Gastroesophageal sphincter (tissue), 4 donors: ENCODE measurements around the gene BLTP3B. TPM values are rescaled to one million over a fixed set of nuclear protein-coding genes. Genes with fewer than 3 reads are reported as not detected.
"Not testable (repeated sequence)": the region's sequence is repeated elsewhere in the genome, so short reads cannot be mapped to it uniquely, and the experiment has no call there.

ENCODE experiments used
- ATAC-seq: fragments of 150-250 bp; one replicate; pipeline ENCODE4 v1.9.1; 2016; ENCODE audit warnings: mild to moderate bottlenecking, moderate library complexity
- H3K27ac ChIP-seq, 4 donors: fragments of 200-600 bp; sonication (generic) in 3 of 4; 1 replicate in 3 of 4; 2 replicates in 1 of 4; pipeline ENCODE4 v1.5.1; 2016 to 2019
- H3K27me3 ChIP-seq: fragments of 200-600 bp; sonication (generic); one replicate; pipeline ENCODE4 v1.5.1; 2019
- H3K36me3 ChIP-seq, 2 donors: fragments of 200-600 bp; sonication (generic); one replicate each; pipeline ENCODE4 v1.5.1; 2019; ENCODE audit warnings: control low read depth in 1 of 2
- H3K4me1 ChIP-seq, 3 donors: fragments of 200-600 bp; sonication (generic); 1 replicate in 2 of 3; 2 replicates in 1 of 3; pipeline ENCODE4 v1.5.1; 2016 to 2019; ENCODE audit warnings: control low read depth in 2 of 3
- H3K4me3 ChIP-seq, 2 donors: fragments of 200-600 bp; sonication (generic); one replicate each; pipeline ENCODE4 v1.5.1; 2019; ENCODE audit warnings: mild to moderate bottlenecking in 1 of 2, moderate library complexity in 1 of 2
- H3K9me3 ChIP-seq, 3 donors: fragments of 200-600 bp; sonication (generic); one replicate each; pipeline ENCODE4 v1.5.1; 2017 to 2019; ENCODE audit warnings: control low read depth in 2 of 3
- EP300 ChIP-seq: sonication (generic); formaldehyde crosslinking; IDR thresholded peaks from one replicate; pipeline ENCODE4 v1.6.1; 2017; ENCODE audit warnings: antibody characterized with exemption, mild to moderate bottlenecking
- POLR2A ChIP-seq, 2 donors: fragments of 450-650 bp; IDR thresholded peaks; one replicate each; pipeline ENCODE4 v1.6.1; 2017; ENCODE audit warnings: antibody characterized with exemption in 2 of 2, mild to moderate bottlenecking in 2 of 2, moderate library complexity in 1 of 2
- POLR2AphosphoS5 ChIP-seq: sonication (generic); formaldehyde crosslinking; IDR thresholded peaks from one replicate; pipeline ENCODE4 v1.6.1; 2017; ENCODE audit warnings: antibody characterized with exemption
- WGBS, 2 donors: methylation state at CpG; one replicate each; pipeline ENCODE4 v1.1.5; 2018; ENCODE audit warnings: low coverage in 1 of 2; 5-methylcytosine and 5-hydroxymethylcytosine counted together
- total RNA-seq, 4 donors: library from RNA; depleted of rRNA; stranded (reverse); fragments of >200 nt; gene quantifications; one replicate each; pipeline ENCODE4 v1.1.0, GENCODE V29; 2016
- TF ChIP-seq, protein P1 (sequence below), 4 experiments: fragments of 200-600 bp in 2 of 4; fragments of 450-650 bp in 2 of 4; sonication (generic) in 1 of 4; IDR thresholded peaks; one replicate each; pipeline ENCODE4 v1.5.1; 2017 to 2019; ENCODE audit warnings: antibody characterized with exemption in 4 of 4, mild to moderate bottlenecking in 2 of 4, moderate library complexity in 2 of 4

BLTP3B gene, protein sequence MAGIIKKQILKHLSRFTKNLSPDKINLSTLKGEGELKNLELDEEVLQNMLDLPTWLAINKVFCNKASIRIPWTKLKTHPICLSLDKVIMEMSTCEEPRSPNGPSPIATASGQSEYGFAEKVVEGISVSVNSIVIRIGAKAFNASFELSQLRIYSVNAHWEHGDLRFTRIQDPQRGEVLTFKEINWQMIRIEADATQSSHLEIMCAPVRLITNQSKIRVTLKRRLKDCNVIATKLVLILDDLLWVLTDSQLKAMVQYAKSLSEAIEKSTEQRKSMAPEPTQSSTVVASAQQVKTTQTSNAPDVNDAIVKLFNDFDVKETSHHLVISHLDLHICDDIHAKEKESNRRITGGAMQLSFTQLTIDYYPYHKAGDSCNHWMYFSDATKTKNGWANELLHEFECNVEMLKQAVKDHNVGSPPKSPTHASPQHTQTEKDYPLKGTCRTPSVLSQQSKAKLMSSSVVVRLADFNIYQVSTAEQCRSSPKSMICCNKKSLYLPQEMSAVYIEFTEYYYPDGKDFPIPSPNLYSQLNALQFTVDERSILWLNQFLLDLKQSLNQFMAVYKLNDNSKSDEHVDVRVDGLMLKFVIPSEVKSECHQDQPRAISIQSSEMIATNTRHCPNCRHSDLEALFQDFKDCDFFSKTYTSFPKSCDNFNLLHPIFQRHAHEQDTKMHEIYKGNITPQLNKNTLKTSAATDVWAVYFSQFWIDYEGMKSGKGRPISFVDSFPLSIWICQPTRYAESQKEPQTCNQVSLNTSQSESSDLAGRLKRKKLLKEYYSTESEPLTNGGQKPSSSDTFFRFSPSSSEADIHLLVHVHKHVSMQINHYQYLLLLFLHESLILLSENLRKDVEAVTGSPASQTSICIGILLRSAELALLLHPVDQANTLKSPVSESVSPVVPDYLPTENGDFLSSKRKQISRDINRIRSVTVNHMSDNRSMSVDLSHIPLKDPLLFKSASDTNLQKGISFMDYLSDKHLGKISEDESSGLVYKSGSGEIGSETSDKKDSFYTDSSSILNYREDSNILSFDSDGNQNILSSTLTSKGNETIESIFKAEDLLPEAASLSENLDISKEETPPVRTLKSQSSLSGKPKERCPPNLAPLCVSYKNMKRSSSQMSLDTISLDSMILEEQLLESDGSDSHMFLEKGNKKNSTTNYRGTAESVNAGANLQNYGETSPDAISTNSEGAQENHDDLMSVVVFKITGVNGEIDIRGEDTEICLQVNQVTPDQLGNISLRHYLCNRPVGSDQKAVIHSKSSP (N-terminal part only)
- total RNA-seq: 10 to 100 TPM; 41.4 to 59.0 (median 45.0) TPM

DNA sequence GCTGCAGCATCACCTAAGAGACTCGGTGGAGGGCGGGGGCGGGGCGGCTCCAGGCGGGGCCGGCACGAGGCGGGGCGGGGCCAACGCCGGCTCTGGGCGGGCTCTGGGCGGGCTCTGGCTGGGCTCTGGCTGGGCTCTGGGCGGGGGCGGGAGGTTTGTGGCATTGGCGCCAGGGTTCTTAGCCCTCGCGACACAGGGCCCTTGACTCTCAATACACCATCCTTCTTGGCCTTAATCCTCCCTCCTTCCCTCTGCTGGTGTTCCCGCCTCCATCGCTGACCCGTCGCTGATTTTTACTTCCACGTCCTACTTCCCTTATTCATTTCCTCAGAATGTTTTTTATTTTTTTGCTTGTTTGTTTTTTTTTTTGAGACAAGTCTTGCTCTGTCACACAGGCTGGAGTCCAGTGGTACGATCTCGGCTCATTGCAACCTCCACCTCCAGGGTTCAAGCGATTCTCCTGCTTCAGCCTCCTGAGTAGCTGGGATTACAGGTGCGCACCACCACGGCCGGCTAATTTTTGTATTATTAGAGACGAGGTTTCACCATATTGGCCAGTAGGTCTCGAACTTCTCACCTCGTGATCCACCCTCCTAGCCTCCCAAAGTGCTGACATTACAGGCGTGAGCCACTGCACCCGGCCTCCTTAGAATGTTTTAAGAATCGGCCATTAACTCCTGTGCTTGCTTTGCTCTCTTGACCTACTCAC is at the start of gene BLTP3B:
TSS of gene BLTP3B (minus strand) at position 24 of the 709 bp plus-strand sequence. CDS start 239 bp downstream, outside the sequence.
- peak within 1 kb of the TSS; percentile 97 to 99 (median 98) for H3K27ac ChIP-seq
- peak; percentile 94 for ATAC-seq
- H3K4me3 ChIP-seq: peak within 1 kb of the TSS; percentile 96 to 98
- WGBS, 2 donors: 21 to 31% methylated on average over 15 to 23 of the region's 35 CpGs
- H3K9me3 ChIP-seq: no peaks in the 10 kb centered on the region
- no peaks in the 10 kb centered on the region for H3K27me3 ChIP-seq
- no peak for TF ChIP-seq EP300
- TF ChIP-seq POLR2AphosphoS5: no peak
- TF ChIP-seq, protein P1, sequence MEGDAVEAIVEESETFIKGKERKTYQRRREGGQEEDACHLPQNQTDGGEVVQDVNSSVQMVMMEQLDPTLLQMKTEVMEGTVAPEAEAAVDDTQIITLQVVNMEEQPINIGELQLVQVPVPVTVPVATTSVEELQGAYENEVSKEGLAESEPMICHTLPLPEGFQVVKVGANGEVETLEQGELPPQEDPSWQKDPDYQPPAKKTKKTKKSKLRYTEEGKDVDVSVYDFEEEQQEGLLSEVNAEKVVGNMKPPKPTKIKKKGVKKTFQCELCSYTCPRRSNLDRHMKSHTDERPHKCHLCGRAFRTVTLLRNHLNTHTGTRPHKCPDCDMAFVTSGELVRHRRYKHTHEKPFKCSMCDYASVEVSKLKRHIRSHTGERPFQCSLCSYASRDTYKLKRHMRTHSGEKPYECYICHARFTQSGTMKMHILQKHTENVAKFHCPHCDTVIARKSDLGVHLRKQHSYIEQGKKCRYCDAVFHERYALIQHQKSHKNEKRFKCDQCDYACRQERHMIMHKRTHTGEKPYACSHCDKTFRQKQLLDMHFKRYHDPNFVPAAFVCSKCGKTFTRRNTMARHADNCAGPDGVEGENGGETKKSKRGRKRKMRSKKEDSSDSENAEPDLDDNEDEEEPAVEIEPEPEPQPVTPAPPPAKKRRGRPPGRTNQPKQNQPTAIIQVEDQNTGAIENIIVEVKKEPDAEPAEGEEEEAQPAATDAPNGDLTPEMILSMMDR (IDR thresholded peaks at IDR 0.05): no peak
- no peak for TF ChIP-seq POLR2A (IDR thresholded peaks at IDR 0.05)
- H3K4me1 ChIP-seq: peaks cover 4 to 44% (median 17%) of the 10 kb centered on the region in 3 donors
- no peaks in the 10 kb centered on the region for H3K36me3 ChIP-seq

- 77 to 86% methylated on average over 5 of the region's 13 CpGs for WGBS, 2 donors
- Histone ChIP-seq H3K4me1 (peaks cover 0 to 21% (median 0%) of the 10 kb centered on the region in 3 donors), H3K36me3 (peaks cover 0 to 20% of the 10 kb centered on the region in 2 donors), H3K27ac (no peak overlapping the region), H3K9me3 (no peaks in the 10 kb centered on the region), H3K4me3 (no peak overlapping the region), H3K27me3 (no peaks in the 10 kb centered on the region)
- TF ChIP-seq POLR2AphosphoS5: no peak
- no peak for TF ChIP-seq EP300
- TF ChIP-seq, protein P1 (IDR thresholded peaks at IDR 0.05): no peak
- no peak for TF ChIP-seq POLR2A (IDR thresholded peaks at IDR 0.05)
- ATAC-seq: no peak
Observed at GRCh38 chr12:100189636-100190394, 47.1 kb upstream of the BLTP3B start.

DNA sequence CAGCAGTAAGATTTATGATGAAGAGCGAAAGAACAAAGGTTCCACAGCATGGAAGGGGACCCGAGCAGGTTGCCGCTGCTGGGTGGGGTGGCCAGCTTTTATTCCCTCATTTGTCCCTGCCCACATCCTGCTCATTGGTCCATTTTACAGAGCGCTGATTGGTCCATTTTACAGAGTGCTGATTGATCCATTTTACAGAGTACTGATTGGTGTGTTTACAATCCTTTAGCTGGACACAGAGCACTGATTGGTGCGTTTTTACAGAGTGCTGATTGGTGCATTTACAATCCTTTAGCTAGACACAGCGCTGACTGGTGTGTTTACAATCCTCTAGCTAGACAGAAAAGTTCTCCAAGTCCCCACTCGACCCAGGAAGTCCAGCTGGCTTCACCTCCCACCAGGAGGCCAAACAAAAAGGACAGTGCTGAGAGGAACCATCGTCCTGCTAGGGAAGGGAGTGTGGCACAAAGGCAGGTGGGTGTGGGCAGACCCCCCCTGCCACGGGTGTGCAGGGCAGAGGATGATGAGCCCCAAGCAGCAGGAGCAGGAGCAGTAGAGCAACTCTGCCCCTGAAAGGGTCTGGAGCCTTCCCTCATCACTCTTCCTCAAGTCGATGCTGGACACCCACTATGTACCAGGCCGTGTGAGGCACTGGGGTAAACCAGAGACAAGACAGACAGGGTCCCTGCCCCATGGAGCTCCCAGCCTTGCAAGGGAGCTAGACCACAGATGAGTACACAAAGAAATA is 46.4 kb upstream of the BLTP3B start:
- H3K9me3 ChIP-seq, H3K4me3 ChIP-seq, ATAC-seq, H3K27ac ChIP-seq, H3K27me3 ChIP-seq: not testable (repeated sequence)
- WGBS, 2 donors: 91 to 100% methylated on average over 2 to 8 of the region's 11 CpGs
- Histone ChIP-seq H3K4me1 (peaks cover 0 to 27% (median 0%) of the 10 kb centered on the region in 3 donors), H3K36me3 (peaks cover 0 to 12% of the 10 kb centered on the region in 2 donors)

DNA sequence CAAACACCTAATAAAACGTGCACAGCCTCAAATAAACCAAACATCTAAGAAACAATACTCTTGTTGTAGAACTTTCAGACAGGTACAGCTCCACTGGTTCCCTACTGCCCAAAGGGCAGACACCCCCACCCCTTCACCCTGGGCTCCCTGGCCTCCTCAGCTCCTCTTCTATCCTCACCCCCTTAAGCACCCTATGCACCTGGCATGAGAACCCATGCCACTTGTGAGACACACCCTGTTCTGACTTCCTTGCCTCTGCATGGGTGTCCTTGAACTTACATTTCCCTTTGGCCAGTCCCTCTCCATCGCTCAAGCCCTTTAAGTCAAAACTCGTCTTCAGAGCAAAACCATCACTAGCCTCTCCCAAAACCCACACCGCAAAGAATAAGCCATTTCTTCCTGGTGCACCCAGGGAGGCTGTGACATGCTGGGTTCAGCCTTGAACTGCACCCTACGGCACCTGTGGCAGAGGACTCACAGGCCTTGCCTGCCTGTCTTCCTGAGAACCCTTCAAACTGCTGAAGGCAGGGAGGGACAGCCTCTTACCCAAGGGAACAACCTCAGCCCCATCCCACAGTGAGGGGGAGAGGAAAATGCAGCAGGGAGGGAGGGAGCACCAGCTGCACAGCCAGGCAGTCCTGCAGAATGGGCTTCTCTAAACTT is 45.3 kb upstream of the BLTP3B start:
- peaks cover 0 to 27% (median 0%) of the 10 kb centered on the region in 3 donors for H3K4me1 ChIP-seq
- no peak overlapping the region for H3K4me3 ChIP-seq
- no peaks in the 10 kb centered on the region for H3K27me3 ChIP-seq
- H3K36me3 ChIP-seq: peaks cover 0 to 9% of the 10 kb centered on the region in 2 donors
- ATAC-seq: no peak
- TF ChIP-seq, protein P1 (IDR thresholded peaks at IDR 0.05): no peak
- TF ChIP-seq POLR2AphosphoS5 (no peak), EP300 (no peak)
- H3K27ac ChIP-seq: no peak overlapping the region
- 93% methylated on average over 3 of the region's 5 CpGs for WGBS, 2 donors
- no peaks in the 10 kb centered on the region for H3K9me3 ChIP-seq
